Pulmonary artery endothelial cell (primary cell): Measurements from ENCODE around the gene PRSS8. TPM values are rescaled to one million over a fixed set of nuclear protein-coding genes. Genes with fewer than 3 reads are reported as not detected.
"Not testable (repeated sequence)": the region's sequence is repeated elsewhere in the genome, so short reads cannot be mapped to it uniquely, and the experiment has no call there.

Experiments used
- DNase-seq: peaks from one replicate; pipeline ENCODE4 v3.0.0-alpha.2; 2011; ENCODE audit warnings: low read depth, low spot score
- total RNA-seq: library from RNA; depleted of rRNA; stranded (reverse); fragments of >200 nt; gene quantifications from 2 replicates; pipeline ENCODE4 v1.2.3, GENCODE V29; 2014

Gene PRSS8
- total RNA-seq, 1 donor from 2014 or later: not detected

DNA sequence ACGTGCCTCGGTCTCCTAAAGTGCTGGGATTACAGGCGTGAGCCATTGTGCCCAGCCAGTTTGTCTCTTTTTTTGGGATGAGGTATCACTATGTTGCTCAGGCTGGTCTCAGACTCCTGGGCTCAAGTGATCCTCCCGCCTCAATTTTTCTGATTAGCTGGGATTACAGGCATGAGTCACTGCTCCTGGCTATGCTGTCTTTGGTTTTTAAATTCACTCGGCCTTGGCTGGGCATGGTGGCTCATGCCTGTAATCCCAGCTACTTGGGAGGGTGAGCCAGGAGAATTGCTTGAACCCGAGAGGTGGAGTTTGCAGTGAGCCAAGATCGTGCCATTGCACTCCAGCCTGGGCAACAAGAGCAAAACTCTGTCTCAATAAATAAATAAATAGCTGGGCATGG lies 8.9 kb upstream of the PRSS8 start:
- not testable (repeated sequence) for DNase-seq

DNA sequence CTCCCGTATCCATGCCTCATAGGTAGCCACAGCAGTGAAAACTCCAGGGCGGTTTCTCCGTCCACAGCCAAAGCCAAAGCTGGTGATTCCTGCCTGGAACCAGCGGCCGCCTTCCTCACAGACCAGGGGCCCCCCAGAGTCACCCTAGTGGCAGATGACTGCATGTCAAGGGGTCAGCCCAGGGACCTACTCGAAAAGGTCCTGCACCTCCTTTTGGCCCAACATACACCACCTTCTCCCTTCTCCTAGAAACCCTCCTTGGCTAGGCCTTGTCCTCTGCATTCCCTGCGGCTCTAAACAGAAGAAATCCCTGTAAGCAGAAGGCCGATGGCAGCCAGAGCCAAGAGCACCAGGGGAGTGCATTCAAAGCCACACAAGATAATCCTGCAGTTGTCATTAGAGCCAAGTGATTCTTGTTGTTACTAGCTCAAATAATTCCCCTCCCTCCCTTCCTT lies 8.2 kb upstream of the PRSS8 start:
- DNase-seq: no peak

DNA sequence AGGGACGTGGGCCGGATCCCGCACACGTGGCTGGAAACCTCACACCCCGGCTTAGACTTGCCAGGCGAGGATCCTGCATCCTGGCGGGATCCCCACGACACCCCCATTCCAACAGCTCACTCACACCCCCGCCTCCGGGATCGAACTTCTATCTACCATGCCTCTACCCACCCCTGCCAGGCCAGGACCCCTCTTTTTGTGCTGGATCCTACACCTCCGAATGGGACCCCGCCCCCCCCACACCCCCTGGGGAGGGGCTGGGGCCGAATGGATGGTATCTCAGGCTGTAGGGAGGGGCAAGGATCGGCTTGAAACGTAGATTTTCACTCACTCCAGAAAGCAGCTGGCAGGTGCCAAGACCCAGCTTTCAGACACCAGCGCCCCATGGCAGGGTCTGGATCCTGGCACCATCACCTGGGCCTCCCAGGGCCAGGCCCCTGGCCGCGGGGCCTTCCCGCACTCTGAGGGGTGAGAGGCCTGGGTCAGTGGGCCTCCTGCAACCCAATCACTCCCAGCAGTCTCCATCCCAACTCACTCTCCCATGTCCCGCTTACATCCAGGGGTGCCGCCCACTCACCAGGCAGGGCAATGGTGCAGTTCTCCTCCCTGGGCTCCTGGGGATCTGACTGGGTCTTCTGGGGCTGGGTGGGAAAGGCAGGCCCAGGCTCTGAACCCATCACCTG lies 7.6 kb upstream of the PRSS8 start:
- DNase-seq: no peak

DNA sequence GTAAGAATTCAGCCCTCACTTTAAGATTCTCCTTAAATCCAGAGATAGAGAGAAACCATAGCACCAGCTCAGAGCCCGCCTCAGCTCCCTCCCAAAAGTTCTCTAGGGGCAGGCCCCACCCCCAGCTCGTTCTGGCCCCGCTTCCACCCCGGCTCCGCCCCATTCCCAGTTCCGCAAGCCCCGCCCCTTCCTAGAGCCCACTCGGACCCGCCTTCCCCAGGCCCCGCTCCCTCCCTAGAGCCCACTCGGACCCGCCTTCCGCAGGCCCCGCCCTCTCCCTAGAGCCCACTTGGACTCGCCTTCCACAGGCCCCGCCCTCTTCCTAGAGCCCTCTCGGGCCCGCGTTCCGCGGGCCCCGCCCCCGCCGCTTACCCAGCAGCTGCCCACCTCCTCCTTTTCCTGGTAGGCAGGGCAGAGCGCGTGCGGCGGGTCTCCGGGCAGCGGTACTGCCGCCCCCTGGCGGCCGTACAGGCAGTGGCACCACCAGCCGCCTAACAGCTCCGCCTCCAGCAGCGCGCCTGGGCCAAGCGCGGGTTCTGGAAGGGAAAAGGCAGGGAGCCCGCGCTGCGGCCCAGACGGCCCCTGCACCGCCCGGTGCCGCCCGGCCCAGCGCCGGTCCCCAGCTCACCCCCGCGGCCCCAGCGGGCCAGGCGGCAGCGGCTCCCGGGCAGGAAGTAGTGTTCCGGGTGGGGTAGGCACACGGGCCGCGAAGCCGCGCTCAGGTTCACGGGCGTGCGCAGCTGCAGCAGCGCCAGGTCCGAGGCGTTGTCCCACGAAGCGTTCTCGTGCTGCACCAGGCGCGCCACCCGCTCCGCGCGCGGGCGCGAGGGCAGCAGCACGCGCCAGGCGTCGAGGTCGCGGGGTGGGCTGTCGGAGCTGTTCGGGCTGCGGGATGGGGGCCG lies 6.8 kb upstream of the PRSS8 start:
- peak; percentile 93 for DNase-seq

DNA sequence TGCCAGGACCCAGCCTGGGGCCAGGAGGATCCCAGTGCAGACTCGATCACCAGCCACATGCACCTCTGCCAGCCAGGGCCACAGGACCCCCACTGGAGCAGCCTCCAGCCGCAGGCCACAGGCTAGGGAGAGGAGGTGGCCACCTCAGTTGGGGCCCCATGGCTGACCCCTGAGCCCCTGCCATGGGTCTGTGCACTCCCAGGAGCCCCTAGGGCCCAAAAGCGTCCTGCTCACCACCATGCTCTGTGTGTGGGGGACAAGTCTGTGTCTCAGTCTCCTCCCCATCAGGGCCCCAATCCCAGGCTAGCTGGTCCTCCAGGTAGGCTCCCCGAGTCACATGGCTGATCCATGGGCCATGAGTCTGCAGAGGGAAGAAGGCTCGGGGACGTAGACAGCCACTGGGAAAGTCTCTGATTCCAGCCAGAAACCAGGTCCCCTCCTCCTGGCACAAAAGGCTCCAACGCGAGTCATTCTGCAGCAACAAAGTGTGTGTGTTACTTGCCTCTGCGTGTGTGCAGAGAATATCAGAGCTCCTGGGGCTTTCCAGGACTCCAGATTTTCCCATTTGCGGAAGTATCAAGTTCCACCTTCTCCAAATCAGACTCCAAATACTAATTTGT lies 6.1 kb upstream of the PRSS8 start:
- peak; percentile 27 for DNase-seq

DNA sequence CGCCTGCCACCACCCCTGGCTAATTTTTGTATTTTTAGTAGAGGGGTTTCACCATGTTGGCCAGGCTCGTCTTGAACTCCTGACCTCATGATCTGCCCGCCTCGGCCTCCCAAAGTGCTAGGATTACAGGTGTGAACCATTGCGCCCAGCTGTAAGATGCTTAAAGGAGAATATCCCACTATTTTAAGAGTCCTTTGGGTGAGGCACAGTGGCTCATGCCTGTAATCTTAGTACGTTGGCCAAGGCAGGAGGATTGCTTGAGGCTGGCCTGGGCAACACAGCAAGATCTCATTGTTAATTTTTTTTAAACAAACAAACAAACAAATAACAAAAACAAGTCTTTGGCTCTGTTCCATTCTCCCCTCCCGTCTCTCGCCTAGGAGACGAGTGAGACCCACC lies 5.5 kb upstream of the PRSS8 start:
- DNase-seq: not testable (repeated sequence)

DNA sequence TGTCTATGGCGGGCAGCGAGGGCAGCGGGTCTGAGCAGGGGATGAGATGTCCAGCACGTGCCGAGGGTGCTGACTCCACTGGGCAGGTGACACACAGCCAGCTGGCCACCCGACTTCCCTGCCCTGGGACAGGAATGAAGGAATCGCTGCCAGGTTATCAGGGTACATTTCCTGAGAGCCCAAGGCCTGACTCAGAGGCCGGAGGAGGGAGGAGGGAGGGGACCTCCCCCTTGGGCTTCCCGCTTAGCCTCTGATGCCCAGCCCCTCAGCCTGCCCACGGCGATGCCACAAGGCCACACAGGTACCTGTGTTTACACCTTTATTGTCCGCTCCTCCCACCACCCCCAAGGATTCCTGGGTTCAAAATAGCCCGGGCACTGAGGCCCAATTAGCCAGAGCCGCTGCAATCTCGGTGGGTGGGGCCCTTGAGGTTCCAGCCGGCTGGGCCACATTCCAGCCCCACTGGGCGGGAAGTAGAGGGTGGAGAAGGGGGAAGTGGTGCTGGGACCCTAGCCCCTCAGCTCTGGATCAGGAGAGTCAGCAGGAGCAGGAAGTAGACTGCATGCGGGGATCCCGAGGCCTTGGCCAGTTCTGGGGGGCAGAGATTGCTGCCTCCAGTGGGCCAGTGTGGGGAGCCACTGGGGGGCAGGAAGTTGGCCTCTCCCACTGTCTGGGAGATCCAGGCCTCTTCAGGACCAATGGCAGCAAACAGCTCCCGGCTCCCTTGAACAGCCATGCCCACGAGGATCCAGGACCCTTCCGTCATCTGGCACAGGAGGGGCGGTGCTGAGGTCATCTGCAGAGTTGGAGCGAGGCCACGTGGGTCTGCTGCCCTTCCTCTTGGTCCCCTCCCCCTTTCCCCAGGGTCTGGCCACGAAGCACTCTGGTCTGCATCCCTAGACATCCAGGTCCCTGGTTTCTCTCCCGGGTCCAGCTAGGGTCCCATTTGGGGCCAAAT lies 3.4 kb upstream of the PRSS8 start:
- peak; percentile 44 for DNase-seq

DNA sequence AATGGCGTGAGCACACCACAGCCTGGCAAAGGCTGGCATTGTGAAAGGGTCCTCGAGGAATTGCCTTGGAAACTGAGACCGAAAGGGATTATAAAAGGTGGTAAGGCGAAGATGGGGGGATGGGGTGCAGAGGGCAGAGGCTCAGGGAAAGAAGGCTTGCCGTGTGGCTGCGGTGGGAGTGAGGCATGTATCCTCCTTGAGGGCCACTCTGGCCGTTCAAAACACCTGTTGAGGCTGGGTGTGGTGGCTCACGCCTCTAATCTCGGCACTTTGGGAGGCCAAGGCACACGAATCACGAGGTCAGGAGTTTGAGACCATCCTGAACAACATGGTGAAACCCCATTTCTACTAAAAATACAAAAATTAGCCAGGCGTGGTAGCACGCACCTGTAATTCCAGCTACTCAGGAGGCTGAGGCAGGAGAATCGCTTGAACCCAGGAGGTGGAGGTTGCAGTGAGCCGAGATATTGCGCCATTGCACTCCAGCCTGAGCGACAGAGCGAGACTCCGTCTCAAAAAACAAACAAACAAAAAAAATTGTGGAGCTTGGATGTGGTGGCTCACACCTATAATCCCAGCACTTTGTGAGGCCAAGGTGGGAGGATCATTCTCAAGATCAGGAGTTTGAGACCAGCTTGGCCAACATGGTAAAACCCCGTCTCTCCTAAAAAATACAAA lies 1.4 kb upstream of the PRSS8 start:
- not testable (repeated sequence) for DNase-seq

DNA sequence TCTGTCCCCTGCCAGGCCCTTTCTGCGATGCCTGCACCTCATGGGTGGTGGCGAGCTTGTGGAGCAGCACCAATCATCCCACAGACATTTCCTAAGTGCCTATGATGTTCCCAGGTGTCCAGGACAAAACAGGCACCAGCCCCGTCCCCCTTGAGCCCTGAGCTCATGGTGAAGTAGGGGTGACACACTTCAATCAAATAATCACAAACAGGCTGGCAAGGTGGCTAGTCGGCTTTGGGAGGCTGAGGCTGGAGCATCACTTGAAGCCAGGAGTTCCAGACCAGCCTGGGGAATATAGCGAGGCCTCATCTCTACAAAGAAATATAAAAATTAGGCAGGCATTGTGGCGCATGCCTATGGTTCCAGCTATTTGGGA lies 748 bp upstream of the PRSS8 start:
- no peak for DNase-seq

DNA sequence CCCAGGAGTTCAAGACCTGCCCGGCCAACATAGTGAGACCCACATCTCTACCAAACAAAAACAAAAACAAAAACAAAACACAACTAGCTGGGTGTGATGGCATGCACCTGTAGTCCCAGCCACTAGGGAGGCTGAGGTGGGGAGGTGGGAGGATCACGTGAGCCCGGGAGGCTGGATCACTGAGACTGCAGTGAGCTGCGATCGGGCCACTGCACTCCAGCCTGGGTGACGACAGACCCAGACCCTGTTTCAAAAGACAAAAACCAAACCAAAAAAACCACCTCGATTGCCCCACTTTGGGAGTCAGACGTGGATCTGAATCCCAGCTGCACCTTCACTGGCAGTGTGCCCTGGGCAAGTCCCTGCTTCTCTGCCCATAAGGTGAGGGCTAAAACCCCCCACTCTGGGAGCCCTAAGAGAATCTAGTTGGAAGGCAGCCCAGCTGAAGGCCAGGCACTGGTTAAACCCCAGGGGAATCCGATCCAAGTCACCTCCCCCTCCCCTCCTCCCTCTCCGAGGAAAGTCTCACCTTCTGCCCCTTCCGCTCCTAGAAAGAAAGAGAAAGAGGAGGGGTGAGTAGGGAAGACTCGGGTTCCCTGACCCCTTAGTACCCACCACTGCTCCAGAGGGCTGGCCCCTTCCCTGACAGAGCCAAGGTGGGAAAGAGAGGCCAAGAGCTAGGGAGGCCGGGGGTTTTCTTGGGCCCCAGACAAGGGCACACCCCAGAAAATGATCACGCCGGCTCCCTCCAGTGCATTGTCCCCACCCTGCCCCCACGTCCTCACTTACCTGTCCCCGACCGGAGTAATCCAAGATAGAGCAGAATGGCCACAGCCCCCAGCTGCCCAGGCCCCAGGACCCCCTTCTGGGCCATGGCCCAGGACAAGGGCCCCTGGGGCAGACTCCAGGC lies 647 bp downstream of the PRSS8 start:
- no peak for DNase-seq

DNA sequence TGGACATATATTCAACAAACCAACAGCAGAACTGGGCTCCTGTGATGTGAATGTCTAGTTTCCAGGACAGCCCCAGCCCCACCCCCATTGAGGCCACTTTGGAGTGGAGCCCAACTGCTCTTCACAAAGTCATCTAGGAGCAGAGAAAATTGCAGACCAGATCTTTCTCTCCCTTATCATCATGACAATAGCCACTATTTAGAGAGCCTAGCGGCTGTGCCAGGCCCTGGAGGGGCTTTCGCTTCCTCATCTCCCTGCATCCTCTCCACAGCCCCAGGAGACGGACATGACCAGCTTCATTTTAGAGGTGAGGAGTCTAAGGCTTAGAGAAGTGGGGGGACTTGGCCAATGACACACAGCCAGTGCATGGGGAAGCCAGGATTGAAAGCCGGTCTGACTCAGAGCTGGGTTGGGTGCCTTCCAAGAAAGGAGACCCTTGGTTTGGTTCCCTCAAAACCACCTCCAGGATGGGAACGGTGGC lies 1.4 kb downstream of the PRSS8 start:
- no peak for DNase-seq

DNA sequence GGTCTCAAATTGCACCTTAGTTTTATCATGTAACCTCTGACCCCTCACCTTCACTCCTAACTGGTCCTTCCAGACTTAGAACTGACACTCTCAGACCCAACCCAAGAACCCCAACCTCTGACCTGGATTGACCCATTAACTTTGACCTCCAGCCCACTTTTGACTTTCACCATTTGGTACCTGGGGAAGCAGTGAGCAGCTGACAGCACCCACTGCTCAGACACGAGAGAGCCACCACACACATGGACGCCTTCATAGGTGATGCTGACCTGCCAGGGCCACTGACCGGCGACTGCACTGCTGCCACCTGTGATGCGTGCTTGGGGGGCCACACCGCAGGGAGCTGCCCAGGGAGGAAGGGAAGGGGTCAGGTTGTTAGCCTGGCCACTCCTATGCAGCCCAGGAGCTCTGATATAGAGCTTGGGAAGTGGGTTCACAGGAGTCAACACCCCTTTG lies 2.5 kb downstream of the PRSS8 start:
- no peak for DNase-seq

DNA sequence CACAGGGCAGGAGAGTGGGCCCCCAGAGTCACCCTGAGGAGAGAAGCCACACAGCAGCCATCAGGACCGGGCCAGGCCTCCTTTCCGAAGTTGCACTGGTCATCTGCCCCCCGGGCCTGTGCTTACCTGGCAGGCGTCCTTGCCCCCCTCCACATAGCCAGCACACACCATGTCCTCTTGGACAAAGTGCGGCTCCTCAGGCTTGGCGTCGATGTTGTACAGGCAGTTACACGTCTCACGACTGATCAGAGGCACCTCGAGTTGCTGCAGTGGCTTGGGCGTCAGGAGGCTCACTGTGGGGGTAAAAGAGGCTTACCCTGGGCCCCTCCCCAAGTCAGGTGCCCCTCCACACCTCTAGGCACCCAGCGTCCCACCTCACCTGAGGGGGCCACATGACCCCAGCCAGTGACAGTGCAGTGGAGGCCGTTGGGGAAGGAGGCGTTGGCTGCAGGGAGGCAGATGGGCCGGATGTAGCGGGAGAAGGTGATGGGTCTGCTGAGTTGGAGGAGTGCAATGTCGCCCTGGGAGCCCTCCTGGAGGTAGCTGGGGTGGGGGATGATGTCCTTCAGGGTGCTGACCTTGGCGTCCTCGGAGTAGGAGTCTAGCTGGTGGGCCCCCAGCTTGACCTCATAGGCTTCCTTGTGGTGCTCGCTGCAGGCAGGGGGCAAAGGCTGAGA lies 3.1 kb downstream of the PRSS8 start:
- DNase-seq: no peak

DNA sequence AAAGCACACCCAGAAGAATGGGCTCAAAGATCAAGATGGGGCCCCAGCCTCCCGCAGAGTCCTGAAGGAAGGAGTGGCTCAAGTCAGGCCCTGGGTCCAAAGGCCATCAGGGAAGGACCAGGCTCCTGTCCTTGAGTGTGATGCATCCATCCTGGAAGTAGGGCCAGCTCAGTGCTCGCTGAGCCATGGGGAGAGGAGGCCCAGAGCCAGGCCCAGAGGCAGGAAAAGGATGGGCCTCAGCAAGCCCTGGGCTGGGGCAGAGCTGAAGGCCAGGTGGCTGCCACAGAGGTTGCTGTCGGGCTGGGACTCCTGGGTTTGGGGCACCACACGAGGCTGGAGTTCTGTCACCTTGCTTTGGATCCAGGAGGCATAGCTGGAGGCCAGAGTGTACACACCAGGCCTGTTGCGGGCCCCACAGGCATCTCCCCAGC lies 3.7 kb downstream of the PRSS8 start:
- no peak for DNase-seq

DNA sequence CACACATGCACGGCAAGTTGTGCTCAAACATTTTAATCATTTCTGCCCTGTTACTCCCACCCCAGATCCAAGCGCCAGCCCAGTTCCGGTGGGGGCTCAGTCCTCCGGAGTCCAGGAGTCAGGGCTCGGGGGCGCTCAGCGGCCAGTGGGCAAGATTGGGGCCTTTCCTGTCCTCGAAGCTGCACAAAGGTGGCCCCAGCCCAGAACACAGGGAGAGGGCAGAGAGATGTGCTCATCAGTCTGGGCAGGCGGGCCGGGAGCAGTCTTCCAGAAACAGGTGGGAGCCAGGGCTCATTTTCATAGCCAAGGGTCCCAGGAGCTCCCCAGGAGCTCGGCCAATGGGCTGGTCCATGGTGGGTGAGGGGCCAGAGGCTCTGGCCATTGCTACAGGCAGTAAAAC lies 4.1 kb downstream of the PRSS8 start:
- no peak for DNase-seq

DNA sequence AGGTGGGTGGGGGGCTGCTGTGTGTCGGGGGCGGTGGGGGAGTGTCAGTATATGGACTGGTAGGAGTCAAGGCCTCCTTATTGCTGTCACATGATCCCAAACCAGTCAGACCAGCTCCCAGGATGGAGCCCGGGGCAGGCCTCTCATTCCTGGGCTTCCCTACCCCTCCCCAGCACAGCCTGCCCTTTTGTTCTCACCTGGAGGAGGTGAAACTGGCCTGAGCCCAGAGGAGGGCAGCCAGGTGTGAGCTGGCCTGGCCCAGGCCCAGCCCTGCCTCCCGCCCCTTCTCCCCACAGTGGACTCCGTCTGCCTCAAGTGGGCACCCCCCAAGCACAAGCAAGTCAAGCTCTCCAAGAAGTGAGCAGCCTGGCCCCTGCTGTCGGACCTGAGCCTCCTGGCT lies 4.6 kb downstream of the PRSS8 start:
- DNase-seq: no peak

DNA sequence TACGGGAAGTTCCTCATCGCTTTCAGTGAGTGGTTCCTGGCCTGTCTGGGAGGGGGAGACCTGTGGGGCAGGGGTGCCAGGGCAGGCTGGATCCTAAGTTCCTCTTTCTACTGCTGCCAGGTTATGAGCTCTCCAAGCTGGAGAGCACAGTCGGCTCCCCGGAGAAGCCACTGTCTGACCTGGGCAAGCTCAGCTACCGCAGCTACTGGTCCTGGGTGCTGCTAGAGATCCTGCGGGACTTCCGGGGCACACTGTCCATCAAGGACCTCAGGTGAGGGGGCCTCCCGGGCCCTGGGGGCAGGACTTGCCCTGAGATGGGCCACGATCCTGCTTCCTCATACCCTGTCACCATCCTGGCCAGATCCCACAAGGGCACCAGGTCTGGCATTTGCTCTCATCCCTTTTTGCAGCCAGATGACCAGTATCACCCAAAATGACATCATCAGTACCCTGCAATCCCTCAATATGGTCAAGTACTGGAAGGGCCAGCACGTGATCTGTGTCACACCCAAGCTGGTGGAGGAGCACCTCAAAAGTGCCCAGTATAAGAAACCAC lies 5.1 kb downstream of the PRSS8 start:
- DNase-seq: no peak

DNA sequence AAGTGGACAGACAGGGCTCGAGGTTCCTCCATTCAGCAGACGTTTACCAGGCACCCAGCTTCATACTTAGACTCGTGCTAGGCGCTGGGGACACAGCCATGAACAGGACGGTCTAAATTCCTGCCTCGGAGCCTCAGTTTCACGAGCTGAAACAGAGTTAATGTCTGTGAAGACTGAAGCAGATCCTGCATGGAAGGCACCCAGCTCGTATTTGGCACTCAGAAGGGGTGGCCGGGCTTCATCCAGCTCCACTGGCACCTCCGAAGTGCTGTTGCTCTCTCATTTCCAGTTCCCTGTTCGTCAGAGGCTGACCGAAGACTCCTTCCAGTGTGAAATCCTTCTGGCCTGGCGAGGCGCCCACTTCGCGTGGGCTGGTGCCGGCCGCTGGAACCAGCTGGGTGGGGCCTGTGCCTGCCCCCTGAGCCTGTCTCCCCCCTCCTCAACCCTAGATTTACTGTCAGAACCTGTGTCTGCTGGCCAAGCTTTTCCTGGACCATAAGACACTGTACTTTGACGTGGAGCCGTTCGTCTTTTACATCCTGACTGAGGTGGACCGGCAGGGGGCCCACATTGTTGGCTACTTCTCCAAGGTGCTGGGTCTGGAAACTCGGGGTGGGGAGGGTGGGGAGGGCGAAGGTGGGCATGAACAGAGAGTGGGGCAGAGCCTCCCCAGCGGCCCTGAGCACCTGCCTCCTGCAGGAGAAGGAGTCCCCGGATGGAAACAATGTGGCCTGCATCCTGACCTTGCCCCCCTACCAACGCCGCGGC lies 5.8 kb downstream of the PRSS8 start:
- DNase-seq: no peak
